Right lung (tissue), 5 donors: ENCODE measurements around the gene EPB41L4A. TPM values are rescaled to one million over a fixed set of nuclear protein-coding genes. Genes with fewer than 3 reads are reported as not detected.

Experiments used
- DNase-seq, 2 donors: peaks; one replicate each; pipeline ENCODE4 v3.0.0-alpha.2; 2013
- polyA plus RNA-seq, 5 donors: library from polyadenylated mRNA; unstranded; fragments of 120-200 nt; gene quantifications; one replicate each; pipeline versions ENCODE4 v1.2.1 to v1.2.3, GENCODE V29; 2013; ENCODE audit warnings: inconsistent platforms in 1 of 5, low replicate concordance in 1 of 5; ENCODE audit not compliant: insufficient read length in 5 of 5, insufficient read depth in 1 of 5

Gene EPB41L4A
- polyA plus RNA-seq, 5 donors = 8.0 to 25.3 (median 17.3) TPM

DNA sequence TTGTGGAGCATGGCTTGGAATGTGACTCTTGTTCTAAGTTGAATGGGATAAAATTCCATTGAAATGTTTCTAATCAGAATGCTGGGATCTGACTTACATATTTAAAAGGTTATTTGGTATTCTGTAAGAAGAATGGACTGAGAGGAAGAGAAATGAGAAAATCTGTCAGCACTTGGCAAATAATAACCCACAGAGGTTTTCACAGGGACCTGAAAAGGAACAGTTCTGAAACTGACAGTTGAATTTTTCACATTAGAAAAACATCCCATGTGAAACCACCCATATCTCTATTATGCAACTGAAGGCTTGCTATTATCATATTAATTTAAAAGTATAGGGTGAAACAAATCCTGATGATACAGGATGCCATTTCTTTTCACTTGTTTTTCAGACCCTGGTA, 302.7 kb downstream of the EPB41L4A start:
- DNase-seq = no peak

DNA sequence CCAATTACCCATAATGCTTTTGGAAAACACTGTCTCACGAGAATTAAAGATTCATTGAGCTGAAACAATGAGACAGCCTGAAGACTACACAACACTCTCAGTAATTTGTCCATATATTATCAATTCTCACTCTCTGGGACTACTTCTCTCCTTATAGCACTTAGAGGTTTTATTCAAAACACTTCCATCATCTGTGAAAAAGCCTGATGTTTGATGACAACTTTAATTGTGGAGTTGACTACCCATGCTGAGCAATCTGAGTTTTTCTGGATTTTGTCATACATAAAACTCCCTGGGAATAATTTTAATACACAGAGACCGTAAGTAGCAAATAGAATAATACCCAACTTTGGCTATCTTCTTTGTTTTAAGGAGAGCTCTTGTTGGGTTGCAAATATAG, 305.5 kb downstream of the EPB41L4A start:
- DNase-seq = no peak
